NCI-H128 (cell line): Measurements from ENCODE around the gene HMG20B.

Experiments
- DNase-seq: peaks from one replicate; lab custom pipeline; 2025; ENCODE audit not compliant: unreplicated experiment; lab: John Stamatoyannopoulos, UW

Gene HMG20B

GRCh38 chr19:3605770-3606169 lies 33.0 kb downstream of the HMG20B start:
- no peak for DNase-seq

GRCh38 chr19:3606174-3606689 lies 33.5 kb downstream of the HMG20B start:
- DNase-seq, result no peak

GRCh38 chr19:3606690-3607289 lies 34.0 kb downstream of the HMG20B start, which contains the start of gene TBXA2R:
TSS of gene TBXA2R (minus strand) at chr19:3606875. CDS start at chr19:3600634, 6,241 bp downstream.
- DNase-seq, result no peak

- no peak for DNase-seq
Measured at GRCh38 chr19:3607303-3608078, 34.7 kb downstream of the HMG20B start.

- DNase-seq, result no peak
Measured at GRCh38 chr19:3608079-3608641, 35.4 kb downstream of the HMG20B start.

GRCh38 chr19:3608750-3609322 lies 36.1 kb downstream of the HMG20B start:
- DNase-seq, result no peak

GRCh38 chr19:3609779-3610719 lies 37.3 kb downstream of the HMG20B start:
- DNase-seq, result no peak

- no peak for DNase-seq
Measured at GRCh38 chr19:3610745-3611717, 38.3 kb downstream of the HMG20B start.

GRCh38 chr19:3611841-3612240 lies 39.1 kb downstream of the HMG20B start:
- DNase-seq, result no peak

- DNase-seq, result no peak
Measured at GRCh38 chr19:3612330-3612729, 39.6 kb downstream of the HMG20B start.

- DNase-seq, result no peak
Measured at GRCh38 chr19:3612901-3613741, 40.4 kb downstream of the HMG20B start.

GRCh38 chr19:3613818-3614661 lies 41.3 kb downstream of the HMG20B start:
- no peak for DNase-seq

- no peak for DNase-seq
Measured at GRCh38 chr19:3614858-3615505, 42.2 kb downstream of the HMG20B start.

- DNase-seq, result no peak
Measured at GRCh38 chr19:3615524-3616135, 42.9 kb downstream of the HMG20B start.

GRCh38 chr19:3617463-3617862 lies 44.7 kb downstream of the HMG20B start:
- no peak for DNase-seq

GRCh38 chr19:3618144-3618810 lies 45.5 kb downstream of the HMG20B start:
- no peak for DNase-seq
